ACC112 (cell line): ENCODE data around the gene PCDHGC3.

Experiments
- H2AFZ ChIP-seq: fragments of 200-600 bp; sonication (generic); one replicate; pipeline ENCODE4 v1.6.0; 2017; ENCODE audit warnings: antibody characterized with exemption, low read length; ENCODE audit not compliant: unreplicated experiment
- H3K27ac ChIP-seq: fragments of 200-600 bp; sonication (generic); 2 replicates; pipeline ENCODE4 v1.5.1; 2014; ENCODE audit warnings: low read depth, mild to moderate bottlenecking, antibody characterized with exemption, low read length, moderate library complexity
- H3K27me3 ChIP-seq: fragments of 200-600 bp; sonication (generic); 2 replicates; pipeline ENCODE4 v1.6.1; 2014; ENCODE audit warnings: mild to moderate bottlenecking, antibody characterized with exemption, low read length, moderate library complexity, mixed read lengths; ENCODE audit not compliant: insufficient read depth
- H3K36me3 ChIP-seq: fragments of 200-600 bp; sonication (generic); 2 replicates; pipeline ENCODE4 v1.6.1; 2016; ENCODE audit warnings: mild to moderate bottlenecking, antibody characterized with exemption, low read length, moderate library complexity, mixed read lengths; ENCODE audit not compliant: insufficient read depth
- H3K4me1 ChIP-seq: fragments of 200-600 bp; sonication (generic); one replicate; pipeline ENCODE4 v1.6.1; 2016; ENCODE audit warnings: low read length, mixed read lengths; ENCODE audit not compliant: insufficient read depth, unreplicated experiment, control insufficient read depth
- H3K4me3 ChIP-seq: fragments of 200-600 bp; sonication (generic); 2 replicates; pipeline ENCODE4 v1.5.1; 2014; ENCODE audit warnings: mild to moderate bottlenecking, low read depth, low read length
- H3K79me2 ChIP-seq: fragments of 200-600 bp; sonication (generic); one replicate; pipeline ENCODE4 v1.6.0; 2016; ENCODE audit warnings: low read length; ENCODE audit not compliant: control insufficient read depth, unreplicated experiment, insufficient read depth

The PCDHGC3 gene

DNA sequence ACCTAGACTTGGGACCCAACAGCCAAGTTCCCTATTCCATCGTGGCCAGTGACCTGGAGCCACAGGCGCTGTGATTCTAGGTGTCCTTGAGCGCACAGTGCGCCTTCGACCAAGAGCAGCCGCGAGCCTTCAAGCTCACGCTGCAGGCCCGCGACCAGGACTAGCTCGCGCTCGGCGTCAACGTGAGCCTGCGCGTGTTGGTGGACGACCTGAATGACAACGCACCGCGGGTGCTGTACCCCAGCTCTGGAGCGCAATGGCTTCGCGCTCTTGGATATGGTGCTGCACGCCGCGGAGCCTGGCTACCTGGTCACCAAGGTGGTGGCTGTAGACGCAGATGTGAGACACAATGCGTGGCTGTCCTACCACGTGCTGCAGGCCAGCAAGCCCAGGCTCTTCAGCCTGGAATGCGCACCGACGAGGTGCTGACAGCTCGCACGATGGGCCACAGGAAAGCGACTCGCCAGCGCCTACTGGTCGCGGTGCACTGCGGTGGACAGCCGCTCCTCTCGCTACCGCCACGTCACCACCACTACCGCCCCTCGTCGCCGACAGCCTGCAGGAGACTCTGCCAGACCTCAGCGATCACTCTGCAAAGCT lies 34.1 kb upstream of the PCDHGC3 start:
- Histone ChIP-seq H2AFZ (no peak overlapping the region), H3K4me3 (no peak overlapping the region), H3K4me1 (no peaks in the 10 kb centered on the region), H3K79me2 (no peaks in the 10 kb centered on the region), H3K36me3 (no peaks in the 10 kb centered on the region), H3K27ac (no peak overlapping the region), H3K27me3 (no peaks in the 10 kb centered on the region)

GRCh38 chr5:141465351-141465750 lies 10.4 kb upstream of the PCDHGC3 start:
- Histone ChIP-seq H3K36me3 (no peaks in the 10 kb centered on the region), H3K27me3 (no peaks in the 10 kb centered on the region), H3K4me3 (no peak overlapping the region), H2AFZ (no peak overlapping the region), H3K4me1 (no peaks in the 10 kb centered on the region), H3K27ac (no peak overlapping the region), H3K79me2 (no peaks in the 10 kb centered on the region)

GRCh38 chr5:141476132-141476911 lies 556 bp downstream of the PCDHGC3 start:
- peak overlapping the region; percentile 43 for H3K27ac ChIP-seq
- H3K79me2 ChIP-seq = peaks cover 15% of the 10 kb centered on the region
- H3K36me3 ChIP-seq = no peaks in the 10 kb centered on the region
- no peaks in the 10 kb centered on the region for H3K27me3 ChIP-seq
- peak overlapping the region; percentile 3 for H2AFZ ChIP-seq
- peak overlapping the region; percentile 83 for H3K4me3 ChIP-seq
- peaks cover 20% of the 10 kb centered on the region for H3K4me1 ChIP-seq

- Histone ChIP-seq H3K36me3 (no peaks in the 10 kb centered on the region), H3K27me3 (no peaks in the 10 kb centered on the region), H3K79me2 (peaks cover 15% of the 10 kb centered on the region), H3K4me1 (peaks cover 20% of the 10 kb centered on the region), H3K4me3 (peak overlapping the region; percentile 83), H3K27ac (no peak overlapping the region), H2AFZ (no peak overlapping the region)
Observed at GRCh38 chr5:141477044-141477575, 1.3 kb downstream of the PCDHGC3 start.

DNA sequence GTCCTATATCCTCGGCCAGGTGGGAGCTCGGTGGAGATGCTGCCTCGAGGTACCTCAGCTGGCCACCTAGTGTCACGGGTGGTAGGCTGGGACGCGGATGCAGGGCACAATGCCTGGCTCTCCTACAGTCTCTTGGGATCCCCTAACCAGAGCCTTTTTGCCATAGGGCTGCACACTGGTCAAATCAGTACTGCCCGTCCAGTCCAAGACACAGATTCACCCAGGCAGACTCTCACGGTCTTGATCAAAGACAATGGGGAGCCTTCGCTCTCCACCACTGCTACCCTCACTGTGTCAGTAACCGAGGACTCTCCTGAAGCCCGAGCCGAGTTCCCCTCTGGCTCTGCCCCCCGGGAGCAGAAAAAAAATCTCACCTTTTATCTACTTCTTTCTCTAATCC lies 2.0 kb downstream of the PCDHGC3 start:
- Histone ChIP-seq H3K36me3 (no peaks in the 10 kb centered on the region), H2AFZ (no peak overlapping the region), H3K4me1 (peaks cover 20% of the 10 kb centered on the region), H3K4me3 (peak overlapping the region; percentile 83), H3K27me3 (no peaks in the 10 kb centered on the region), H3K79me2 (peaks cover 15% of the 10 kb centered on the region), H3K27ac (no peak overlapping the region)

GRCh38 chr5:141478321-141478945 lies 2.7 kb downstream of the PCDHGC3 start:
- peaks cover 15% of the 10 kb centered on the region for H3K79me2 ChIP-seq
- no peaks in the 10 kb centered on the region for H3K27me3 ChIP-seq
- no peak overlapping the region for H2AFZ ChIP-seq
- no peaks in the 10 kb centered on the region for H3K36me3 ChIP-seq
- H3K4me3 ChIP-seq = peak overlapping the region; percentile 83
- H3K27ac ChIP-seq = no peak overlapping the region
- H3K4me1 ChIP-seq = peaks cover 20% of the 10 kb centered on the region

DNA sequence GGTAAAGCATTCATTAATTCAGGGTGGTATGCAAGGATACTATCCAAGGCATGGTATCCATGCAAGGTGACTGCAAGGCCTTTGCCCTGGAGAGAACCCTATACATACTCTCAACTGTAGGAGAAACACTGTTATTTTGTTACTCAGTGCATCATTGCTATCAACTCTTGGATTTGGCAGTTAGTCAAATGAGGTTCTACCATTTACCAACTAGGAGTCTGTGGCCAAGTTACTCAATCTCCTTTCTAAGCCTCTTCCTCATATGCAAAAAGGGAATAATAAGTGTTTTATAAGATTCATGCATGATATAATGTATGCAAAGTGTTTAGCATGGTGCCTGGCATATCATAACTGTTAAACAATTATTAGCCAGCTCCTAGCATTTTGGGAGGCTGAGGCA lies 4.0 kb downstream of the PCDHGC3 start:
- H3K79me2 ChIP-seq = peaks cover 15% of the 10 kb centered on the region
- H3K4me3 ChIP-seq = no peak overlapping the region
- peaks cover 20% of the 10 kb centered on the region for H3K4me1 ChIP-seq

DNA sequence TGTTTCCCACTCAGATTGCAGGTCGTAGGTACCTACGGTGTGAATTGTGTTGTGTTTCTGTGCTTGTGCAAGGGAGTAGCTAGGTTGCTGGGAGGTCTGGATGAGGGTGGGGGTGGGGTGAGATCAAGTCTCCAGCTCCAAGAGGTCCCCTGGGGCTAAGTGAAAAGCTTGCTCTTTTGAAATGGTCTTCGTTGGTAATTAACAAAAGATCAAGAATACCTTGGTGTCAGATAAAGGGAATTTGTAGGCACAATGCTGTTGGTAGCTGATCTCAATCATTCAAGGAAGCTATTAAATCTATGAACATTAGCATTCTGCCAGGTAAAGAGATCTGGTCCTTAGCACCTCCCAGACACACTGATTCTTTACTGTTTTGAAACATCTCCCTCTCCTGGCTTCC lies 8.1 kb downstream of the PCDHGC3 start:
- Histone ChIP-seq H3K79me2 (no peaks in the 10 kb centered on the region), H3K4me1 (peaks cover 12% of the 10 kb centered on the region), H3K4me3 (no peak overlapping the region), H3K36me3 (no peaks in the 10 kb centered on the region), H3K27ac (no peak overlapping the region), H3K27me3 (no peaks in the 10 kb centered on the region), H2AFZ (no peak overlapping the region)

More for the DNA sequence above, 4.0 kb downstream of the PCDHGC3 start:
- Histone ChIP-seq H3K27ac (no peak overlapping the region), H2AFZ (no peak overlapping the region), H3K27me3 (no peaks in the 10 kb centered on the region), H3K36me3 (no peaks in the 10 kb centered on the region)

DNA sequence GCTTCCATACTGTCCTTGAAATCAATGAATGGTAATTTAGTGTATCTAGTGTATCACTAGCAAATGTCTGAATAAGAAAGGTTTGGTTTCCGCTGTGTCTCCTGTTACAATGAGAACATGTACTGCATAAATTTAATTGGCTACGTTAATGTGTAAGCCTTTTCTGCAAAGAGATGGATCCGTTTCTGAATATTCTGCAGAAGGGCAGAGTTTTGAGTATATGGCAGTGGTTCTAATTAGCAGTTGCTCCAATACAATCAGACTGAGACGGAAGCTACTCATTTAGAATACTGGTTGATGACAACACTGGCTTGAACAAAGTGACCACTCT lies 8.5 kb downstream of the PCDHGC3 start:
- Histone ChIP-seq H3K27ac (no peak overlapping the region), H2AFZ (no peak overlapping the region), H3K4me3 (no peak overlapping the region), H3K36me3 (no peaks in the 10 kb centered on the region), H3K79me2 (no peaks in the 10 kb centered on the region), H3K27me3 (no peaks in the 10 kb centered on the region), H3K4me1 (peaks cover 16% of the 10 kb centered on the region)

GRCh38 chr5:141484641-141485311 lies 9.0 kb downstream of the PCDHGC3 start, which contains the start of gene PCDHGC4:
PCDHGC4 (plus strand) TSS chr5:141485030; CDS start chr5:141485174, 144 bp downstream.
- no peaks in the 10 kb centered on the region for H3K36me3 ChIP-seq
- H3K79me2 ChIP-seq = no peaks in the 10 kb centered on the region

More at GRCh38 chr5:141484641-141485311, 9.0 kb downstream of the PCDHGC3 start, which contains the start of gene PCDHGC4:
- Histone ChIP-seq H3K27me3 (no peaks in the 10 kb centered on the region), H3K4me1 (peaks cover 18% of the 10 kb centered on the region), H2AFZ (no peak within 1 kb of the TSS), H3K27ac (no peak within 1 kb of the TSS), H3K4me3 (no peak within 1 kb of the TSS)
